ENCODE measurements around the gene C5AR2.

Gene C5AR2

GRCh38 chr19:47313754-47314295 is 18.1 kb upstream of the C5AR2 start:
- H3K4me3 ChIP-seq (ENCODE audit: low read depth, low read length): no peak overlapping the region
- no peak for DNase-seq (ENCODE audit: low read depth)
- TF ChIP-seq CTCF (IDR thresholded peaks at IDR 0.05; ENCODE audit: control insufficient read depth, extremely low read depth, insufficient read depth): no peak

GRCh38 chr19:47315125-47315821 is 16.7 kb upstream of the C5AR2 start:
- TF ChIP-seq CTCF (IDR thresholded peaks at IDR 0.05; ENCODE audit: control insufficient read depth, extremely low read depth, insufficient read depth): no peak
- no peak overlapping the region for H3K4me3 ChIP-seq (ENCODE audit: low read depth, low read length)
- DNase-seq (ENCODE audit: low read depth): no peak

GRCh38 chr19:47316513-47316912 is 15.5 kb upstream of the C5AR2 start:
- H3K4me3 ChIP-seq (ENCODE audit: low read depth, low read length): no peak overlapping the region
- no peak for DNase-seq (ENCODE audit: low read depth)
- no peak for TF ChIP-seq CTCF (IDR thresholded peaks at IDR 0.05; ENCODE audit: control insufficient read depth, extremely low read depth, insufficient read depth)

GRCh38 chr19:47319923-47320871 is 11.8 kb upstream of the C5AR2 start:
- no peak for DNase-seq (ENCODE audit: low read depth)
- no peak overlapping the region for H3K4me3 ChIP-seq (ENCODE audit: low read depth, low read length)
- TF ChIP-seq CTCF (IDR thresholded peaks at IDR 0.05; ENCODE audit: control insufficient read depth, extremely low read depth, insufficient read depth): no peak

GRCh38 chr19:47321630-47322029 is 10.3 kb upstream of the C5AR2 start:
- no peak for DNase-seq (ENCODE audit: low read depth)
- no peak overlapping the region for H3K4me3 ChIP-seq (ENCODE audit: low read depth, low read length)
- no peak for TF ChIP-seq CTCF (IDR thresholded peaks at IDR 0.05; ENCODE audit: control insufficient read depth, extremely low read depth, insufficient read depth)

GRCh38 chr19:47322058-47322457 is 9.9 kb upstream of the C5AR2 start:
- TF ChIP-seq CTCF (IDR thresholded peaks at IDR 0.05; ENCODE audit: control insufficient read depth, extremely low read depth, insufficient read depth): no peak
- no peak overlapping the region for H3K4me3 ChIP-seq (ENCODE audit: low read depth, low read length)

More at GRCh38 chr19:47322058-47322457, 9.9 kb upstream of the C5AR2 start:
- DNase-seq (ENCODE audit: low read depth): no peak

Measured in LNCaP clone FGC (cell line).